Fibroblast of villous mesenchyme (primary cell): ENCODE data around the gene NFKBIE. TPM values are rescaled to one million over a fixed set of nuclear protein-coding genes. Genes with fewer than 3 reads are reported as not detected.

Experiments used
- DNase-seq: peaks from one replicate; pipeline ENCODE4 v3.0.0-alpha.2; 2010; ENCODE audit warnings: low read depth
- H3K4me3 ChIP-seq: 2 replicates; pipeline ENCODE4 v1.5.1; 2011; ENCODE audit warnings: low read depth, mild to moderate bottlenecking, low read length
- total RNA-seq: library from RNA; depleted of rRNA; stranded (reverse); fragments of >200 nt; gene quantifications from 2 replicates; pipeline ENCODE4 v1.2.3, GENCODE V29; 2012
- TF ChIP-seq, protein P1 (sequence below): IDR thresholded peaks from 2 replicates; pipeline ENCODE4 v1.5.1; 2012; ENCODE audit warnings: low read depth, mild to moderate bottlenecking, low read length; ENCODE audit not compliant: insufficient read depth

The NFKBIE gene
- total RNA-seq, 1 donor = 17.7 TPM

DNA sequence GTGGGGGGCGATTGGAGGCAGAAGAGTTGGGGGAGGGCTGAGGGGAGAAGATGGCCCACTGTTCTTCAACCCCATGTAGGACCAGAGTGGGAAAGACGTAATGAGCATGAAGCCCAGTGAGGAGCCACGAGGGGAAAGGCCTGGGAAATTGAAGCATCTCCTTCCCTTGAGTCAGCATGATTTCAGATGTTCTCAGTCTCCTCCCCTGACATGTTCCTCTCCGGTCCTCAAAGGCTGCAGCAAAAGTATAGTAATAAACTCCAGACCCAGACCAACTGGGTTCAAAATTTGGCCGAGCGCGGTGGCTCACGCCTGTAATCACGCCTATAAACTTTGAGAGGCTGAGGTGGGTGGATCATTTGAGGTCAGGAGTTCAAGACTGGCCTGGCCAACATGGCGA lies 1.9 kb upstream of the NFKBIE start:
- TF ChIP-seq, protein P1, sequence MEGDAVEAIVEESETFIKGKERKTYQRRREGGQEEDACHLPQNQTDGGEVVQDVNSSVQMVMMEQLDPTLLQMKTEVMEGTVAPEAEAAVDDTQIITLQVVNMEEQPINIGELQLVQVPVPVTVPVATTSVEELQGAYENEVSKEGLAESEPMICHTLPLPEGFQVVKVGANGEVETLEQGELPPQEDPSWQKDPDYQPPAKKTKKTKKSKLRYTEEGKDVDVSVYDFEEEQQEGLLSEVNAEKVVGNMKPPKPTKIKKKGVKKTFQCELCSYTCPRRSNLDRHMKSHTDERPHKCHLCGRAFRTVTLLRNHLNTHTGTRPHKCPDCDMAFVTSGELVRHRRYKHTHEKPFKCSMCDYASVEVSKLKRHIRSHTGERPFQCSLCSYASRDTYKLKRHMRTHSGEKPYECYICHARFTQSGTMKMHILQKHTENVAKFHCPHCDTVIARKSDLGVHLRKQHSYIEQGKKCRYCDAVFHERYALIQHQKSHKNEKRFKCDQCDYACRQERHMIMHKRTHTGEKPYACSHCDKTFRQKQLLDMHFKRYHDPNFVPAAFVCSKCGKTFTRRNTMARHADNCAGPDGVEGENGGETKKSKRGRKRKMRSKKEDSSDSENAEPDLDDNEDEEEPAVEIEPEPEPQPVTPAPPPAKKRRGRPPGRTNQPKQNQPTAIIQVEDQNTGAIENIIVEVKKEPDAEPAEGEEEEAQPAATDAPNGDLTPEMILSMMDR = no peak
- H3K4me3 ChIP-seq = no peak overlapping the region
- no peak for DNase-seq

- TF ChIP-seq, protein P1 = no peak
These were observed 996 bp upstream of the NFKBIE start for GRCh38 chr6:44266347-44266746.

DNA sequence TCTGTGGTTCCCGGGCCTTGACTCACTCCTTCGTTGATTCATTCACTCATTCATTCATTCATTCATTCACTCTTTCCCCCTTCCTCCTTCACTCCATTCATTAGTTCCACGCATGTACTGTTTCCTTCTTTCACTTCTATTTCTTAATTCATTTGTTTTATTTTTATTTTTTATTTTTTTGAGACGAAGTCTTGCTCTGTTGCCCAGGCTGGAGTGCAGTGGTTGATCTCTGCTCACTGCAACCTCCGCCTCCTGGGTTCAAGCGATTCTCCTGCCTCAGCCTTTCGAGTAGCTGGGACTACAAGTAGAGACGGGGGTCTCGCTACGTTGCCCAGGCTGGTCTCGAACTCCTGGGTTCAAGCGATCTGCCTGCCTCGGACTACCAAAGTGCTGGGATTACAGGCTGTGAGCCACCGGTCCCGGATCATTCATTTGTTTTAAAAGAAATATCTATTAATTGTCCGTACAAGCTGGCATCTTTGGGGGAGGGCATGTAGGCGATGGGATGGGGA lies 427 bp upstream of the NFKBIE start:
- TF ChIP-seq, protein P1 = no peak
- peak overlapping the region; percentile 79 for H3K4me3 ChIP-seq
- DNase-seq = no peak

More at GRCh38 chr6:44266347-44266746, 996 bp upstream of the NFKBIE start:
- no peak overlapping the region for H3K4me3 ChIP-seq
- no peak for DNase-seq

DNA sequence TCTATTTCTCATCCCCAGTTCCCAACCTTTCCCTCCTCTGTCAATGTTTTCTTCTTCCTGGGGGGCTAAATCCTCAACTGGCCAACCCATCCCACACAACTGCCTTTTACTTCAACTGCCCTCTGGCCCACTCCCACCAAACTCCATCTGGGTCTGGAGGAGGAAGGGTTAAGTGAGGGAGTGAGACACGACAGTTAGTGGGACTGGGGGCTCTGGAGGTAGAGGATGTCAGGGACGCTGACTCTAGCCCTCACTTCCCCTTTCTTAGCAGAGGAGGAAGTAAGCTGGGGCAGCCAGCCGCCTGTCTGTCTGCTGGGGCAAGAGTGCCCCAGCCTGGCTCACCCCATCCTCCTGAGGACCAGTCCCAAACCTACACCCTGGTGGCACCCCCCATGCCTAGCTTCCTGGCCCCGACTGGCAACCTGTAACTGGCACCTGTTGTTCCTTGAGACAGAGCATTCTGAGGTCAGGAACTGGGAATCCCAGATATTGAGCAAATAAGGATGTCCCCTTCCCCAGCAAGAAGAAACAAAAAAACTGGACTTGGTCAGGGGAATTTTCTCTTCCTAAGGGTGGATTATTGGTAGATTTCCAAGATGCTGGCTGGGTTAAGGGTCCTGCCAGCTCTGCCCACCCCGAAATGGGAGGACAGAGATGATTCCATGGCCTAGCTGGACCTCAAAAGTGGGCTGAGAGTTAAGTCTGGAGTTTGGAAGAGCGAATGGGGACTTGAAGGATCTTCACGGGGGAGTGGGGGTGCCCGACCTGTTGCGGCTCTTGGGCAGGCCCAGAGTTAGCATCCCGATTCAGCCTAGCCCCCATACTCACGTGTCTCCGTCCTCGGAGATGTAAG lies 971 bp downstream of the NFKBIE start:
- DNase-seq = no peak
- TF ChIP-seq, protein P1 = no peak
- peak overlapping the region; percentile 79 for H3K4me3 ChIP-seq

DNA sequence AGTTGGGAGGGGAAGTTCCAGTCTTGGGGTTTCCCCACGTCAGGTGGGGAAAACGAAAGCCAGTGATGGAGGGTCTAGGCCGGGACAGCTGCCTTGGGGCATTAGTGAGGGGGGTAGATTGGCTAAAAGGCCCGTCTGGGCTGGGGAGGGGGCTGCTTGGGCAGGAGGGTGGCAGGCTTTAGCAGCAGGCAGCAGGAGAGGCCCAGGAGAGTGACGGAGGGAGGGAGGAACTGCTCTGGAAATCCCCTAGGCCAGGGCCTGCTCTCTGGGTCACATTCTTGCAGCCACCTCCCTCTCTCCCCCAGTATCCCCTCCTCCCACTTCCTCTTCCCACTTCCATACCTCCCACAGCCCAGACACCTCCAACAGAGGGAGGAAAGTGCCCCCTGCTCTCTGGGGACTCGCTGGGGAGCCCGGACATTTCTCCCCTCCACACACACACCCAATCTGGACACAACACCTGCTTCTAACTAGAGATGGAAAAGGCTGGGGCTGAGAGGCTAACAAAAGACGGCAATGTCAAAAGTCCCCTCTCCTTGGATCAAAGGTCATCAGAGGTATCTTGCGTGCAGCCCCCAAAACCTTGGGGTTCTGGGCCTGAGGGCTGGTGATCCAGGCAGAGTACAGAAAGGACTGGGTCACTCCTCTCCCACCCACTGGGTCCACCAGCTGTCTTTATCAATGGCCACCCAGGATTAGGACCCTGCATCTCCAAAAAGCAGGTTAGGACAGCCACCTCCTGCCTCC lies 1.8 kb downstream of the NFKBIE start:
- H3K4me3 ChIP-seq = peak overlapping the region; percentile 79
- TF ChIP-seq, protein P1 = no peak
- DNase-seq = peak; percentile 31

DNA sequence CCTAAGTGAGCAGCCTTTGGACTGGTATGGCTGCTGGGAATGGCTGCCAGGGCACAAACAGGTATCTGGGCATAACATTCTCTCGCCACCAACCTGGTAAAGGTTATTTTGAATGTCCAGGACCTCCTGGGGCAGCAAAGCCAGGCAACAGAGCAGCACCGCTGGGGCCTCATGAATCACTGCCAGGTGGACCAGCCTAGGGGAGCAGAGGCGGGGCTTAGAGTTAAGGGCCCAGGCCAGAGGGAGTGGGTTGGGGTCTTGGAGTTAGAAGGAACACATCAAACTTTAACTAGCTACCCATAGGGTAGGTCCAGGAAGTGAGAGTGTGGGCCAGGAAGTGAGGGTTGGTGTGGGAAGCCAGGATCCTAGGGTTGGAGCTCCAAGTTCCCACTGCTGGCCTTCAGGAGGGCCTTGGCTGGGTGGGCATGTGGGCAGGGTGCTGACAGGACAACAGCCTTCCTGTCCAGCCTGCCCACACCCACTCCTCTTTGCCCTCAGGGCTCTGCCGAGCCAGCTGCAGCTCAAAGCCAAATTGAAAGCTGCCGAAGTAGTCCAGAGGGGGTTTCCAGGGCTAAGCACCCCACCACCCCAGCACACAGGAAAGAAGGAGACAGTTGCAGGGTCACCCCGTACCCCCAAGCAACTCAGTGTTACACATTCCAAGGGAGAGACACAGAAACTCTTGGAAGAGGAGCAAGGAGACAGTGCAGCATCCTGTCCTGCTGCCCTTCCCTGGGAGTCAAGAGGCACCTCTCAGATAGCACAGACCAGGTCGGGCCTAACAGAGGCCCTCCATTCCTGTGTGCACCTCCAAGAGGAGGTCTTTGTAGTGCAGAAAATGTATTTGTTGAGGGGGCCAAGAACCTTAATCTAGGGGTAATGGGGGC lies 2.6 kb downstream of the NFKBIE start:
- DNase-seq = no peak
- H3K4me3 ChIP-seq = peak overlapping the region; percentile 79
- TF ChIP-seq, protein P1 = no peak
